SK-N-SH (cell line): ENCODE data around the gene MZF1. TPM values are rescaled to one million over a fixed set of nuclear protein-coding genes. Genes with fewer than 3 reads are reported as not detected.

Experiments
- CTCF ChIA-PET: fragments of 300-600, 350-600 bp; formaldehyde crosslinking; extraction: SDS; loops from one replicate; lab custom pipeline; 2021; lab: Yijun Ruan, JAX
- POLR2A ChIA-PET: fragments of 350-600 bp; sonication (Branson Sonifier 250); formaldehyde crosslinking; extraction: SDS; loops from one replicate; lab custom pipeline; 2020; ENCODE audit warnings: antibody characterized with exemption, inconsistent platforms; lab: Yijun Ruan, JAX
- DNase-seq: peaks from one replicate; pipeline ENCODE4 v3.0.0; 2012
- H2AFZ ChIP-seq: fragments of 200-600 bp; sonication (generic); 2 replicates; pipeline ENCODE4 v1.8.1; 2016; ENCODE audit warnings: antibody characterized with exemption, mild to moderate bottlenecking, low read depth
- H3F3A ChIP-seq: fragments of 200-600 bp; sonication (generic); replicated peaks from 2 replicates; pipeline ENCODE3; 2016; ENCODE audit warnings: antibody characterized with exemption, mild to moderate bottlenecking; ENCODE audit not compliant: insufficient read depth
- H3K27ac ChIP-seq, 2 experiments: fragments of 200-500 bp in 1 of 2; fragments of 200-600 bp in 1 of 2; sonication (Bioruptor generic) in 1 of 2; sonication (generic), shearing (Covaris generic) in 1 of 2; 2 replicates each; pipeline versions ENCODE4 v1.5.1 to v1.6.1; 2014 to 2016; ENCODE audit warnings: low read depth in 2 of 2, inconsistent platforms in 1 of 2, low read length in 1 of 2, mild to moderate bottlenecking in 1 of 2, mixed read lengths in 1 of 2
- H3K27me3 ChIP-seq: fragments of 200-600 bp; sonication (generic), shearing (Covaris generic); 2 replicates; pipeline ENCODE4 v1.6.1; 2016; ENCODE audit warnings: mixed run types; ENCODE audit not compliant: insufficient read depth
- H3K36me3 ChIP-seq, 2 experiments: fragments of 200-500 bp in 1 of 2; fragments of 200-600 bp in 1 of 2; sonication (Bioruptor generic) in 1 of 2; sonication (generic) in 1 of 2; replicated peaks in 1 of 2; 2 replicates each; pipeline versions ENCODE3 to v1.5.1; 2014 to 2016; ENCODE audit warnings: low read length in 1 of 2, mild to moderate bottlenecking in 1 of 2; ENCODE audit not compliant: insufficient read depth in 2 of 2, control insufficient read depth in 1 of 2
- H3K4me1 ChIP-seq, 2 experiments: fragments of 200-500 bp in 1 of 2; fragments of 200-600 bp in 1 of 2; sonication (Bioruptor generic) in 1 of 2; sonication (generic), shearing (Covaris generic) in 1 of 2; 2 replicates each; pipeline versions ENCODE4 v1.5.1 to v1.6.1; 2014 to 2016; ENCODE audit warnings: low read depth in 1 of 2, low read length in 1 of 2, mixed run types in 1 of 2; ENCODE audit not compliant: insufficient read depth in 2 of 2, control insufficient read depth in 1 of 2
- H3K4me2 ChIP-seq: fragments of 200-600 bp; sonication (generic), shearing (Covaris generic); 2 replicates; pipeline ENCODE4 v1.6.1; 2017; ENCODE audit warnings: mixed run types
- H3K4me3 ChIP-seq, 2 experiments: fragments of 200-500 bp in 1 of 2; fragments of 200-600 bp in 1 of 2; sonication (Bioruptor generic) in 1 of 2; sonication (generic), shearing (Covaris generic) in 1 of 2; 2 replicates each; pipeline versions ENCODE4 v1.5.1 to v1.8.1; 2014 to 2016; ENCODE audit warnings: low read depth in 2 of 2, inconsistent platforms in 1 of 2, low read length in 1 of 2, mild to moderate bottlenecking in 1 of 2, mixed read lengths in 1 of 2, moderate library complexity in 1 of 2
- H3K79me2 ChIP-seq: fragments of 200-600 bp; sonication (generic); 2 replicates; pipeline ENCODE4 v1.8.1; 2017; ENCODE audit warnings: mild to moderate bottlenecking; ENCODE audit not compliant: insufficient read depth
- H3K9ac ChIP-seq: fragments of 200-600 bp; sonication (generic); 2 replicates; pipeline ENCODE4 v1.6.1; 2017; ENCODE audit warnings: mixed run types
- H3K9me2 ChIP-seq: fragments of 200-600 bp; sonication (generic); 2 replicates; pipeline ENCODE4 v1.6.1; 2017; ENCODE audit warnings: mixed run types
- H3K9me3 ChIP-seq: fragments of 200-600 bp; sonication (generic); 2 replicates; pipeline ENCODE4 v1.6.1; 2017; ENCODE audit warnings: mixed run types, mild to moderate bottlenecking, moderate library complexity
- H4K20me1 ChIP-seq: fragments of 200-600 bp; sonication (generic); 2 replicates; pipeline ENCODE4 v1.6.1; 2017; ENCODE audit warnings: mild to moderate bottlenecking, mixed run types; ENCODE audit not compliant: insufficient read depth
- CHD2 ChIP-seq: fragments of 150-350 bp; IDR thresholded peaks from 2 replicates; pipeline ENCODE4 v1.6.1; 2018; ENCODE audit warnings: low read length; ENCODE audit not compliant: partially characterized antibody
- EZH2phosphoT487 ChIP-seq: fragments of 200-600 bp; sonication (generic); IDR thresholded peaks from 2 replicates; pipeline ENCODE4 v1.6.1; 2017; ENCODE audit warnings: low read depth, mixed run types, mild to moderate bottlenecking, antibody characterized with exemption, moderate library complexity, borderline replicate concordance
- FOXM1 ChIP-seq: IDR thresholded peaks from 2 replicates; pipeline ENCODE4 v1.4.0; 2012; ENCODE audit warnings: low read depth, mild to moderate bottlenecking
- GABPA ChIP-seq: IDR thresholded peaks from 2 replicates; pipeline ENCODE4 v1.4.0; 2012; ENCODE audit warnings: low read depth, mild to moderate bottlenecking
- GATA2 ChIP-seq: sonication (generic); formaldehyde crosslinking; IDR thresholded peaks from 2 replicates; pipeline ENCODE4 v1.5.0; 2020; ENCODE audit warnings: mild to moderate bottlenecking, missing genetic modification reagents
- IRF3 ChIP-seq: fragments of 150-350 bp; IDR thresholded peaks from 2 replicates; pipeline ENCODE4 v1.6.1; 2016; ENCODE audit warnings: mild to moderate bottlenecking, low read depth, low read length
- MAX ChIP-seq: IDR thresholded peaks from 2 replicates; pipeline ENCODE4 v1.4.0; 2012; ENCODE audit warnings: low read depth
- NFIC ChIP-seq: IDR thresholded peaks from 2 replicates; pipeline ENCODE4 v1.4.0; 2012; ENCODE audit warnings: borderline replicate concordance
- REST ChIP-seq: IDR thresholded peaks from 2 replicates; pipeline ENCODE4 v1.6.1; 2012; ENCODE audit warnings: mild to moderate bottlenecking, low read depth, low read length, moderate library complexity
- SMC3 ChIP-seq: IDR thresholded peaks from 2 replicates; pipeline ENCODE4 v1.6.1; 2012; ENCODE audit warnings: low read depth, low read length, improper control_type of control experiment
- TAF1 ChIP-seq: IDR thresholded peaks from 2 replicates; pipeline ENCODE4 v1.6.1; 2012; ENCODE audit warnings: low read depth, mild to moderate bottlenecking, low read length, moderate library complexity, borderline replicate concordance
- YY1 ChIP-seq: IDR thresholded peaks from 2 replicates; pipeline ENCODE4 v1.4.0; 2012; ENCODE audit warnings: low read depth, mild to moderate bottlenecking
- WGBS: methylation state at CpG from one replicate; pipeline ENCODE4 v1.1.6; 2017; ENCODE audit warnings: low lambda C conversion rate; 5-methylcytosine and 5-hydroxymethylcytosine counted together
- polyA plus RNA-seq, 3 experiments: library from polyadenylated mRNA; depleted of rRNA; stranded (reverse); fragments of >200 nt; gene quantifications; 2 replicates each; pipeline ENCODE4 v1.2.3, GENCODE V29; 2012

MZF1 gene
- polyA plus RNA-seq, 1 of the 3 experiments (the other 2 are of a cell fraction): 31.8 TPM

- no peak overlapping the region for H3K4me2 ChIP-seq
- H3K9me2 ChIP-seq: no peaks in the 10 kb centered on the region
- no peak overlapping the region for H3K4me3 ChIP-seq
- peaks cover 15% of the 10 kb centered on the region; the same call in 1 of the 2 replicates for H3K79me2 ChIP-seq
- H3K9ac ChIP-seq: no peak overlapping the region
- H3K27ac ChIP-seq: no peak overlapping the region
- H4K20me1 ChIP-seq: no peaks in the 10 kb centered on the region
- no peak overlapping the region for H2AFZ ChIP-seq
- no peak for DNase-seq
- ChIA-PET CTCF (interaction anchor here (1.6 kb wide), 1 partner anchor 51 kb away, joined by 6 read pairs; the partner anchor contains the start of gene ZBTB45), POLR2A (interaction anchor here (0.8 to 2.3 kb wide), 3 partner anchors 8 to 16 kb away, joined by 3 to 15 read pairs (median 3); partner anchors contain the start of genes CHMP2A and UBE2M)
- H3K27me3 ChIP-seq: no peaks in the 10 kb centered on the region
- no peaks in the 10 kb centered on the region for H3K9me3 ChIP-seq
- WGBS: 90% methylated on average over 13 of the region's 25 CpGs
- H3K36me3 ChIP-seq: peaks cover 15 to 33% of the 10 kb centered on the region in 2 experiments
- peaks cover 24% of the 10 kb centered on the region for H3F3A ChIP-seq
- H3K4me1 ChIP-seq: peaks cover 4 to 20% of the 10 kb centered on the region in 2 experiments; a peak in 2 of 4 replicates
- no peak for TF ChIP-seq EZH2phosphoT487
- TF ChIP-seq GABPA: no peak
- TF ChIP-seq CHD2: no peak
- no peak for TF ChIP-seq YY1
- TF ChIP-seq REST: no peak
- TF ChIP-seq GATA2 (CRISPR knock-in tag): no peak
- no peak for TF ChIP-seq TAF1
- TF ChIP-seq FOXM1: no peak
- TF ChIP-seq SMC3: no peak
- no peak for TF ChIP-seq MAX
- no peak for TF ChIP-seq NFIC
- no peak for TF ChIP-seq IRF3
Measured at GRCh38 chr19:58570770-58571574, 2.2 kb downstream of the MZF1 start.
